Daoy (cell line): ENCODE measurements around the gene CCL27. TPM values are rescaled to one million over a fixed set of nuclear protein-coding genes. Genes with fewer than 3 reads are reported as not detected.
A peak's percentile ranks its signal among the peaks of the same experiment; 100 is the strongest.
"Not testable (repeated sequence)": the region's sequence is repeated elsewhere in the genome, so short reads cannot be mapped to it uniquely, and the experiment has no call there.

Source experiments
- DNase-seq: peaks from one replicate; pipeline ENCODE4 v3.0.0-alpha.2; 2015; ENCODE audit warnings: low read depth
- total RNA-seq: library from RNA; depleted of rRNA; stranded (reverse); fragments of >200 nt; shearing (Covaris generic); gene quantifications from 2 replicates; pipeline ENCODE4 v1.2.3, GENCODE V29; 2014

The CCL27 gene
- total RNA-seq, 1 experiment from 2014 or later, result not detected

DNA sequence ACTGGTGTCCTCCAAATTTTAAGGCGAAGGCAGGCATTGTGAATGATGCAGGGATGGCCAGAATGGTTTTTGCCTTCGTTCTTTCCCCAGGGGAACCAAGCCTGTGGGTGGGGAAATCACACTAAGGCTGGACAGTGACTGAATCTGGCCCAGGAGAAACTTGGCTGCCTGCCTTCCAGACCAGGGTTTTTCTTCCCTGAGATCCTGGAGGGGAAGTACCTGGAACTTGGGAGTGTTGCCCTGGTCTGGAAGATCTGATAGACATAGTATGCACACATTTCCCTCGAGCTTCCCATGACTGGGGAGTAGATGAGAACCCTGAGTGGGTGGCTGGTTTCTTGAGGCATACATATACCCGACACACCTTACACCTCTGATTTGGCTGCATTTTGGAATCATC is 11.1 kb downstream of the CCL27 start:
- DNase-seq, result no peak

DNA sequence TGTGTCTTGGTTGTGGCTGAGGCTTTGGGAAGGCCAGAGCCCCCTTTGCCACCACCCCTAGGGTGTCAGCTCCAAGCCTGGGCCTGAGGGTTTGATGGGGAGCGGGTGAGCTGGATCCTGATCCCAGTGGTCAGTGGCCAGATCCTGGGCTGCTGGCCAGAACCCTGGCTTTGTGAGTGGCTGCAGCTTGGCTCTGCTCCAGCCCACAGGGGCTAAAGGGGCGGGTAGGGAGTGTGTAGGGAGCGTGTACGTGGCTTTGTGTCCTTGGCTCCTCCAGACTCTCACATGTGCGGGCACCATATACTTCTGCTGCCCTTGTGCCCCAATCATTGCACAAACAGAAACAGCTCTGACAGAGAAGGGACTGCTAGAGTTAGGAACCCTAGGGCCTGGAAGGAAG is 11.6 kb downstream of the CCL27 start:
- no peak for DNase-seq

DNA sequence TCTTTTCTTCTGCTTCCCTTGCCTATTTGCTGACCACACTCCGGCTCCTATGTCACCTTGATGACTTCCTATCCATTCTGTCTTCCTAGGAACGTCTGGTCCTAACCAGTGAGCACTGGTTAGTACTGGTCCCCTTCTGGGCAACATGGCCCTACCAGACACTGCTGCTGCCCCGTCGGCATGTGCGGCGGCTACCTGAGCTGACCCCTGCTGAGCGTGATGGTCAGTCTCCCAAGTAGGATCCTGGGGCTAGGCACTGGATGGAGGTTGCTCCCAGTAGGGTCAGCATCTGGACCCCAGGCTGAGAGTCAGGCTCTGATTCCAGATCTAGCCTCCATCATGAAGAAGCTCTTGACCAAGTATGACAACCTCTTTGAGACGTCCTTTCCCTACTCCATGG is 13.8 kb downstream of the CCL27 start:
- no peak for DNase-seq

DNA sequence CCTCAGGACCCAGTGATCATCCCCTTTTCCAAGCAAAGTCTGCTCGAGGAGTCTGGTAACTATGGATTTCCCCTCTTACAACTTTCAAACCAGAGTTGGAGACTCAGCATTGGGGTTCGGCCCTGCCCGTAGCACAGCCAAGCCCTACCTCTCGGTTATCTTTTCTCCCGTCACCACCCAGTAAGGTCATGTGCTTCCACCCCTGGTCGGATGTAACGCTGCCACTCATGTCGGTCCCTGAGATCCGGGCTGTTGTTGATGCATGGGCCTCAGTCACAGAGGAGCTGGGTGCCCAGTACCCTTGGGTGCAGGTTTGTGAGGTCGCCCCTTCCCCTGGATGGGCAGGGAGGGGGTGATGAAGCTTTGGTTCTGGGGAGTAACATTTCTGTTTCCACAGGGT is 14.8 kb downstream of the CCL27 start:
- DNase-seq, result no peak

DNA sequence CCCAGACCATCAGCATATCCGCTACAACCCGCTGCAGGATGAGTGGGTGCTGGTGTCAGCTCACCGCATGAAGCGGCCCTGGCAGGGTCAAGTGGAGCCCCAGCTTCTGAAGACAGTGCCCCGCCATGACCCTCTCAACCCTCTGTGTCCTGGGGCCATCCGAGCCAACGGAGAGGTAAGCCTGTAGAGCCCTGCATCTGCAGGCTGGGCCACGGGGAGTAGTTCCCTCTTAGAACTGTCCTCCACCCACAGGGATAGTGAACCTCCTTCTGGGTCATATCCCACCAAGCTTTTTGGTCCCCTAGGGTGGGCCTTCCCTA is 15.4 kb downstream of the CCL27 start:
- no peak for DNase-seq

DNA sequence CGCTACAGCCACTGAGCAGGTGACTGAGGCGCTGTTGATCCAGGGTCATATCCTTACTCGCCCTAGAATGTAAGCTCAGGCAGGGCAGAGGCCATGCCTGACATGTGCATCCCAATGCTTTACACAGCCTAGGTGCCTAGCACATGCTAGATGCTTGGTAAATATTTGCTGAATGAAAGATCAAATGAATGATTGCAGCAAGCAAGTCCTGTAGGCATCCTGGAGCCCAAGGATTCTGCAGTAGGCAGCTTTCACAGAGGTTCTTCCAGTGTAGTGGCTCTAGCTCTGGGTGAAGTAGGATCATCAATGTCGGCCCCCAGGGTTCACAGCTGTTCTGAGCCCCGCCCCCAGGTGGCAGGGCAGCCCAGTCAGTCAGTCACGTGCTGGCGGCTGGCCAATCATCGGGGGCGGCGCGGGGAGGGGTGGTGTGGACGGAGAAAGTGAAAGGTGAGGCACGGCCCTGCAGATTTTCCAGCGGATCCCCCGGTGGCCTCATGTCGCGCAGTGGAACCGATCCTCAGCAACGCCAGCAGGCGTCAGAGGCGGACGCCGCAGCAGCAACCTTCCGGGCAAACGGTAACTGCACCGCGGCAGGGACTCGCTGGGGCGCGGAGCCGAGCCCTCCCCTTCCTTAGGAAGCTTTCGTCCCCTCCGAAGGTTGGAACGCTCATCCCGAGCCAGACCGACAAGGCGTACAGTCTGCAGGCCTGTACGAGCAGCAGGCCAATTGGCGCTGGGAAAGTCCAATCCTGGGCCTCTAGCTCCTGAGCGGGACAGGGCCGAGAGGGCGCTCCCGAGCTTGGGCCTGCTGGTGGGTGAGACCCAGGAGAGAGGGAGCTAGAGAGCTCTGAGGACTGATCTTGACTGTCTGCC is 16.0 kb downstream of the CCL27 start, which contains the start of gene GALT:
TSS of gene GALT (plus strand) at position 465 of the 873 bp plus-strand sequence. CDS start at position 495, 30 bp downstream.
- DNase-seq, result peak; percentile 97

DNA sequence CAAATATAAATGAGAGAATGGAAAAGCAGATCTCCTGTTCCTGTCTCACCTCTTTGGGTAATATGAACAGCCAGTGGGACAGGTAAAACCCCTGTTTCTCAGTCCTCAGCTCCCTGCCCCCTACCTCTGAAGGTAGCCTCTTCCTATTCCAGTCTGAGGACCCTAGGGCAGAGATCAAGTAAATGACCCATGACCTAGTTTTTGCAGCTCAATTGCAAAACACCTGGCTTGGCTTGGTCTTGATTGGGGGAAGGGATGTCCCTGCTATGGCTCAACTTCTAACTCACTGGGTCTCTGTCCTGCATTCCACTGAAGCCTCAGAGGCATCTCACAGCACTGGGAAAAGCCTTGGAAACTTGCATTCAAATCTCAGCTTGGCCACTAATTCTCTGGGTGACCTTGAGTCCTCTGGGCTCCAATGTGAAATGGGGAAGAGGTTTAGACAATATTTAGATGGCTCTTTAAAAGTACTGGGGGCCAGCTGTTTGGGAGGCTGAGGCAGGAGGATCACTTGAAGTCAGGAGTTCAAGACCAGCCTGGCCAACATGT is 17.6 kb downstream of the CCL27 start:
- no peak for DNase-seq

DNA sequence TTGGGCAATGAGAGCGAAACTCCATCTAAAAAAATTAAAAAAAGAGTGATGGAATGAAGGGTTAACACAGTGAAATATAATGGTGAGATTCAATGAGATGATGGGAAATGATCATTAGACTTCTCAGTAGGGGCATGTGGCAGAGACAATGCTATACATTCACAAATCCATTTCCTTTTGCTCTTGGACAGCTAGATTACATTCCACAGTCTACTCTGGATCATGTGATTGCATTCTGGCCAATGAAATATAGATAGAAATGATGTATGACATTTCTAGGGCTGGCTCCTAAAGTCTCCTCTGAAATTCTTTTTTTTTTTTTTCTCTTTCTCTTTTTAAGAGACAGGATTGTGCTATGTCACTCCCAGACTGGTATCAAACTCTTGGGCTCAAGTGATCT is 19.8 kb downstream of the CCL27 start:
- no peak for DNase-seq

DNA sequence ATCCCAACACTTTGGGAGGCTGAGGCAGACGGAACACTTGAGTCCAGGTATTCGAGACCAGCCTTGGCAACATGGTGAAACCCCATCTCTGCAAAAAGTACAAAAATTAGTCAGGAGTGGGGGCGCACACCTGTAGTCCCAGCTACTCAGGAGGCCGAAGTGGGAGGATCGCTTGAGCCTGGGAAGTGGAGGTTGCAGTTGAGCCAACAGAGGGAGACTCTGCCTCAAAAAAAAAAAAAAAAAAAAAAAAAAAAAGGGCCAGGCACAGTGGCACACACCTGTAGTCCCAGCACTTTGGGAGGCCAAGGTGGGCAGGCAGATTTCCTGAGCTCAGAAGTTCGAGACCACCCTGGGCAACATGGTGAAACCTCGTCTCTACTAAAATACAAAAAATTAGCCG is 23.1 kb downstream of the CCL27 start:
- DNase-seq, result not testable (repeated sequence)

DNA sequence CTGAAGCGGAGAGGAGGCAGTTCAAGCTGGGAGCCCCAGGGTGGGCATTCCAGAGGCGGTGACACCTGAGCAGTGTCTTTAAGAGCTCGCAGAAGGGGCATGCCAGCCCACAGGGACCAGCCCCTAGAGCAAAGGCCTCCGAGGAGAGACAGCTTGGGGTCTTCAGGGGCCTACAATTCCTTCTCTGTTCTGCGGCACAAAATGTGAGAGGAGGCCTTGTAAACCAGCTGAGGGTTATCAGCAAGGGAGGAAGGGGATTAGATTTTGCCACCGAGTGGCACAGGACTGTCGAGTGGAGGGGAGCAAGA is 24.4 kb downstream of the CCL27 start:
- no peak for DNase-seq

DNA sequence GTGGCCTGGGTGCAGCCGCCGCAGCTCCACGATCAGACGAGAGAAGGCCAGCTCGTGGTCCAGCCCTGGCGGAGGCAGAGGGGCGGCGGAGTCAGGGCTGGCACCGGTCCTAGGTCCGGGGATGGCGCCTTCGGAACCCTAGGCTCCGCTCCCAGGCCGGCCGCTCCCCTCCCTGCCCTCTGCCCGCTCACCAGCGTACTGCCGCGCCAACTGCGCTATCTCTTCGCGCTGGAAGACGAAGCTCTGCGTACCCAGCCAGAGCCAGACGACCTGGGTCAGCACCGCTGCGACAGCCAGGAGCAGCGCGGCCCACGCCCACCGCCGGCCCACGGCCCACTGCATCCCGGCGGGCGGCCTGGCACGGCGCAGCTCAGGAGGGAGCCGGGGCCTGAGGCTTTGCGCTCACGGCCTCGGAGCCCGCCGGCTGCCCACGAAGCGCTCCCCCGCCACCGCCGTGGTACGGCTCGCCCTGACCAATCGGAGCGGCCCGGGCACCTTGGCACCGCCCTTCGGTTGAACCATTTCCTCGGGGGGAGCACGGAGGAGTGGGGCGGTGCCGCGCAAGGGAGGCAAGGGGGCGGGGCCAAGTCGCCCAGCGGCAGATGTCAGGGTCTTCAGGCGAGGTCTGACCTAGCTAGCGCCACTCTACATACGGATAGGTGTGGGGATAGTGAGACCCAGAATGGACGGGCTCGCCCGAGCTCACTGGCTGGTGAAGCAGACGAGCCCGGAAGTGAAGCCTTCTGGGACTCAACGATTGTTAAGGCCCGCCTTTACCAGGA is 24.9 kb downstream of the CCL27 start, which contains the start of gene SIGMAR1:
TSS of gene SIGMAR1 (minus strand) at position 432 of the 782 bp plus-strand sequence. CDS start at position 342, 90 bp downstream.
- peak; percentile 96 for DNase-seq

DNA sequence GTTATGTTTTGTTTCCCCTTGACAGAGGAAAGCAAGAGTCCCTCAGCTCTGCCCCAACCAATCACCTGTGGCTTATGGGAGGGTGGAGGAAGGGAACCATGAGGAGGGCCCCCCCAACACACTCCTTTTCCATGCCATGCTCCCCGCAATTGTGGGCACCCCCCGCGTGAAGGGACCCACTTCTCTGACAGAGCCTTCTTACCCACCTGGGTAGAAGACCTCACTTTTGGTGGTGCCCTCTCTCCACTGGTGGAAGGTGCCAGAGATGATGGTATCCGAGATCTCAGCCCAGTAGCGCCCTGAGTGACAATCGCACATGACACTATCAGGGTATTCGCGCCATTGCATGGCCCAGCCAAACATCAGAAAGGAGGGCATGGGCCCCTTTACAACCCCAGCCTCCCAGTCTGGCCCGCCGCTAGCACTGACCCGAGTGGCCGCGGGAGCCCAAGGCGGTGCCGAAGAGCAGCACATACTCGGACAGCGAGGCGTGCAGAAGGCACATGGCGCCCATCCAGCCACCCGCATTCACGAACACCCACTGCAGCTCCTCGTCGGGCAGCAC is 25.6 kb downstream of the CCL27 start:
- DNase-seq, result no peak

DNA sequence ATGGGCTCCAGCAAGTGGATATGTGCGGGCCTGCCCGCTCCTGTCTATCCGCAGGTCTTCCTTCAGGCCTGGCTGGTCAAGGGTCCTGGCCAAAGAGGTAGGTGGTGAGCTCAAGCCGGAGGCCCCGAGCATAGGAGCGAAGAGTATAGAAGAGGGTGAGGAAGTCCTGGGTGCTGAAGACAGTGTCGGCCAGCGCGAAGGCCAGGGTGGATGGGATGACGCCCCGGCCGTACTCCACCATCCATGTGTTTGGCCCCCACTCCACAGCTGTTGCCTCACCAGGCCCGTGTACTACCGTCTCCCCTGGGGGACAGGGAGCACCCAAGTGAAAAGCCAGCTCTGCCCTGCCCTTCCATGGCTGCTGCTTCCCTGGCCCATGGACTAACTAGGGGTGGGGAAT is 26.9 kb downstream of the CCL27 start:
- no peak for DNase-seq

DNA sequence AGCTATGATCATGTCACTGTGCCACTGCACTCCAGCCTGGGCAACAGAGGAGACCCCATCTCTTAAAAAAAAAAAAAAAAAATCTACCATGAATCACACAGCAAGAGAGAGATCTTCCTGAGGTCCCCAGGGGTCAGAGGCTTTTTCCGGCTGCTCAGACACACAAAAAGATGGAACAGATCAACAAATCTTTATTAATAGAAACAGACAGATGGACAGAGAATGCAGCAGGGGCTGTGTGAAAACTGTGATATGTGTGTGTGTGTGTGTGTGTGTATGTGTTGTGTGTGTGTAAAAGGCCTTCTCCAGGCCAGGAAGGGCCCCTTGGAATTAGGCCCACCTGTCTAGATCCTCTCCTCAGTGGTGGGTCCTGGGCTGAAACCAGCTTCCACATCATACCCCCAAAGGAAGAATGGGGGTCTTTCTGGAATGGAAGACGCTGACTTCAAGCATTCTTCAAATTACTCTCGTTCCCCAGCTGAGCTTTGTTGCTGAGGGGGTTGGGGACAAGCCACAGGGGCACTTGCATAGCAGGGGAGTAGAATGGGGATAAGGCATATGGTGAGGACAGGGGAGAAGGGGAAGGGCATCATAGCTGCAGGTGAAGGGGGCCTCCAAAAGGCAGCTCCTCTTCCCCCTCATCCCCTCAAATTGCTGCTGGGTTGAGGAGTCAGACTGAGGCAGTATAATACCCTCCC is 27.8 kb downstream of the CCL27 start:
- DNase-seq, result no peak

DNA sequence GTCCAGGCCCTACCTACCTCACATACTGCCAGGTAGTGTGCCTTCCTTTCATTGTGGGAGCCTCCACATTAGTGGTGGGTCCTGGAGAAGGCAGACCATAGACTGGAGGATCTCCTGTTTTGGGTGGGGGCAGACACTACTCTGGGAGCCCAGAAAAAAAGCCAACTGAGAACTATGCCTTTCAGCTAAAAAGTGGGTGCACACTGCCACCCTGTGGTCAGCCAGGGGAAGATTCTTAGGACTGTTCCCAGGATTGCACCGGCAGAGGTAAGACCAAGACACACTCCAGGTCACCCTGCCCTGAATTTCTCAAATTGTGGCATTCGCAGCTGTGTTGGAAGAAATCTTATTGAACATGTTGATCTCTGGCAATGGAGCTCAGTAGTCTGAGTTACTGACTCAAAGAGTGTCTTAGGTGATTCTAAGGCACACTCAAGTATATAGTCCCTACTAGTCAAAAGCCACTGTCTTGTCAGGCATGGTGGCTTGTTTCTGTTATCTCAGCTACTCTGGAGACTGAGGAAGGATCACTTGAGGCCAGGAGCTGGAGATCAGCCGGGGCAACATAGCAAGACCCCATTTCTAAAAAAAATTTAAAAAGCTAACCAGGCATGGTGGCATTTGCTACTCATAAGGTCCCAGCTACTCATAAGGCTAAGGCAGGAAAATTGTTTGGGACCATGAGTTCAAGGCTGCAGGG is 28.5 kb downstream of the CCL27 start:
- peak; percentile 68 for DNase-seq

DNA sequence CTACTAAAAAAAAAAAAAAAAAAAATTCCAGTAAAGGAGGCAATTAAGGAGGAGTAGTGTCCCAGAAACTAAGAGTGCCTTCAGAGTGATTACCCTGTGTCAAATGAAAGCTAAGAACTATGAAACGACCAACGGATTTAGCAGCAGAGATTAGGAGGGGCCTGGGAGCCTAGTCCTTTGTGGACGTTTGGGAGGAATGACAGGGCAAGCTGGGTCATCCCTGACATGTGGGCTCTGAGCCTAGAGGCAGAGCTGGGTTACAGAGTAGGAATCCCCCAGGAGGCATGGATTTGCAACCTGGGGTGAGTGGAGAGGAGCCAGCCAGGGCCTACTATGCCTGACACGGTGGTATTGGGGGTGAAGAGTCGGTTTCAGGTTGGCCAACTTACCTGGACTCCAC is 29.3 kb downstream of the CCL27 start:
- DNase-seq, result no peak

DNA sequence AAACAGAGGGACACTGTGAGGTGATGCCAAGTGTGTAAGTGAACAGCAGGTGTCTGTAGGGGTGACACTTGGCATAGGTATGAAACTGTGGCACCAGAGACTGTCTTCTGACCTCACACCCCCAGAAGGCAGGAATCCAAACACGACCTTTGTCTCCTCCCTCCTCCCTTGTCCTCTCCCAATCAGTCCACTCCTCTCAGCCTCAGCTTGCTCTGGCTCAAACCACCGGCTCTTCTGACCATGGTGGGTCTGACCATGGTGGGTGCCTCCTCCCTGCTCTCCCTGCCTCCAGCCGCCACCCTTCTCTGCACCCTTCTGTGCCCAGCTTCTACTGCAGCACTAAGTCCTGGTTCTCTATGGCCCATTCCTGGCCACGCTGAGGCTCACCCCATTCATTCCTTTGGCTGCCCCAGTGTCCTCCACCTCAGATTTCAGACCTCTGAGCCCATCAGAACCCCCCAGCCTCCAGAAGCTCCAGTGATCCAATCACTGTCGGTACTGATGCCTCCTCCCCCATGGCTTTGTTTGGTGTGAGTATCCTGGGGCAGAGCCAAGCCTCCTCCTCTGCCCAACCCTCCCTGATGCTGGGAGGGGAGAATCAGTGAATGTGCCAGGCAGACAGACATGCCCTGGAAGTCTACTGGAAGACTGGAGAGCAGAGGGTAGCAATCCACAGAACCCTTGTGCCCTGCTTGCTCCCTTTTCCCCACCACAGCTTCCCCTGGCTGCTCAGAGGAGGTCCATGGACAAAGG is 31.9 kb downstream of the CCL27 start:
- DNase-seq, result no peak

DNA sequence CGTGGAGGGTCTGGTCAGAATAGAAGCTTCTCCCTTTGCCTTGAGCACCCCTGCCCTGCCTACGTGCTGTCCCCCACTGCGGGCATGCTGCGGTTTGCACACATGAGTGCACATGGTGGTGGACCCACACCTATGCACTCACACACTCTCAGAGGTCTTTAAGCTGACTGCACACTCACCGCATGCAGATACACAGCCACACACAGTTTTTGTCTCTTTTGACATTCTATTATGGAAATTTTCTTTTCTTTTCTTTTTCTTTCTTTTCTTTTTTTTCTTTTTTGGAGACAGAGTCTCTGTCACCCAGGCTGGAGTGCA is 33.0 kb downstream of the CCL27 start:
- no peak for DNase-seq

DNA sequence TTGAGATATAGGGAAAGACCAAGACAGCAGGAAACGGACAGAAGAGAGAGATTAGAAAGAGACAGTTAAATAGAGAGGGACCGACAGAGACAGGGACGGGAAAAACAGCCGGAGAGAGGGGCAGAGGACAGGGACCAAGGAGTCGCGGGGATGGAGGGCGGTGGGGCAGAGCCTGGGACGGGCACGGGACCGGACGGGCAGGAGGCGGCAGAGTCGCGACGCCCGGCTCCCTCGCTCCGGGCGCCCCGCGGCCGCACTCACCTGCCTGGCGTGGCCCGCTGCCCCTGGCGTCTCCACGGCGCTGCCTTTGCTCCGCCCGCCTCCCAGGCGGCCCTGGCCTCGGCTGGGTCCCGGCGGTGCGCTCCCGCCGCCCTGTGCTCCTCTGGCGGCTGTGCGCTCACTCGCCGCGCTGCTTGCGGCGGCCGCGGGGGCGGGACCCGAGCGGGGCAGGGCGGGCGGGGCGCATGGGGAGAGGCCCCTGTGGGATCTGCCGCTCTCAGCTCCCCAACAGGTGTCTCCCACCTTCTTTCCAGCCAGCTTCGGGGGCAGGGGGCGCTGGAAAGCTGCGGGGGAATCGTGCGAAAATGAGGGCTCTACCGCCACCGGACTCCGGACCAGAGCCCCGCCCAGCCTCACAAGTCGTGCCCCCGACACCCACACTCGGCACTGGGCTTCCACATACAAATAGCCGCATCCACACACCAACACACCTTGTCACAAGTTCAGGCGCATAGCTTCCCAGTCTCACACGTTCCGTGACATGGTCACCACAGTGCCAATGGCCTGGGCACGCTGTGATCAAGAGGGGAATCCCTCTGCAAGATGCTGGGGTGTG is 33.6 kb downstream of the CCL27 start, which contains the start of gene ARID3C:
TSS of gene ARID3C (minus strand) at position 411 of the 835 bp plus-strand sequence. CDS start 1,052 bp downstream, outside the sequence.
- DNase-seq, result peak; percentile 51
